Peyer's patch (tissue), 4 donors: ENCODE data around the gene ACVR1.

Source experiments
- POLR2A ChIP-seq, 2 donors: fragments of 450-650 bp; IDR thresholded peaks; one replicate each; pipeline ENCODE4 v1.5.1; 2017; ENCODE audit warnings: antibody characterized with exemption in 2 of 2, mild to moderate bottlenecking in 2 of 2, moderate library complexity in 2 of 2
- TF ChIP-seq, protein P1 (sequence below), 6 experiments: fragments of 450-650 bp in 4 of 6; fragments of 200-600 bp in 2 of 6; sonication (generic) in 1 of 6; IDR thresholded peaks; one replicate each; pipeline ENCODE4 v1.5.1; 2017 to 2019; ENCODE audit warnings: antibody characterized with exemption in 6 of 6, mild to moderate bottlenecking in 3 of 6, moderate library complexity in 1 of 6

- TF ChIP-seq POLR2A (IDR thresholded peaks at IDR 0.05) = no peak
- TF ChIP-seq, protein P1, sequence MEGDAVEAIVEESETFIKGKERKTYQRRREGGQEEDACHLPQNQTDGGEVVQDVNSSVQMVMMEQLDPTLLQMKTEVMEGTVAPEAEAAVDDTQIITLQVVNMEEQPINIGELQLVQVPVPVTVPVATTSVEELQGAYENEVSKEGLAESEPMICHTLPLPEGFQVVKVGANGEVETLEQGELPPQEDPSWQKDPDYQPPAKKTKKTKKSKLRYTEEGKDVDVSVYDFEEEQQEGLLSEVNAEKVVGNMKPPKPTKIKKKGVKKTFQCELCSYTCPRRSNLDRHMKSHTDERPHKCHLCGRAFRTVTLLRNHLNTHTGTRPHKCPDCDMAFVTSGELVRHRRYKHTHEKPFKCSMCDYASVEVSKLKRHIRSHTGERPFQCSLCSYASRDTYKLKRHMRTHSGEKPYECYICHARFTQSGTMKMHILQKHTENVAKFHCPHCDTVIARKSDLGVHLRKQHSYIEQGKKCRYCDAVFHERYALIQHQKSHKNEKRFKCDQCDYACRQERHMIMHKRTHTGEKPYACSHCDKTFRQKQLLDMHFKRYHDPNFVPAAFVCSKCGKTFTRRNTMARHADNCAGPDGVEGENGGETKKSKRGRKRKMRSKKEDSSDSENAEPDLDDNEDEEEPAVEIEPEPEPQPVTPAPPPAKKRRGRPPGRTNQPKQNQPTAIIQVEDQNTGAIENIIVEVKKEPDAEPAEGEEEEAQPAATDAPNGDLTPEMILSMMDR (IDR thresholded peaks at IDR 0.05) = no peak
These were observed 47.6 kb upstream of the ACVR1 start for GRCh38 chr2:157923598-157924217.
